Testis (tissue), 3 donors: ENCODE results near the gene MBD6. TPM values are rescaled to one million over a fixed set of nuclear protein-coding genes. Genes with fewer than 3 reads are reported as not detected.

ENCODE experiments used
- DNase-seq: peaks from one replicate; pipeline ENCODE4 v3.0.0-alpha.2; 2019
- H3K27ac ChIP-seq, 2 donors: fragments of 200-600 bp; sonication (generic); one replicate each; pipeline ENCODE4 v1.5.1; 2019
- H3K27me3 ChIP-seq: fragments of 200-600 bp; sonication (generic); one replicate; pipeline ENCODE4 v1.5.1; 2019
- H3K36me3 ChIP-seq: fragments of 200-600 bp; sonication (generic); one replicate; pipeline ENCODE4 v1.5.1; 2017; ENCODE audit warnings: low read depth; ENCODE audit errors: missing control alignments
- H3K4me1 ChIP-seq: fragments of 200-600 bp; sonication (generic); one replicate; pipeline ENCODE4 v1.5.1; 2019
- H3K4me3 ChIP-seq, 2 donors: fragments of 200-600 bp; sonication (generic); one replicate each; pipeline ENCODE4 v1.5.1; 2017 to 2019
- H3K9me3 ChIP-seq: fragments of 200-600 bp; sonication (generic); one replicate; pipeline ENCODE4 v1.5.1; 2017
- POLR2A ChIP-seq: fragments of 450-650 bp; IDR thresholded peaks from one replicate; pipeline ENCODE4 v1.6.1; 2017; ENCODE audit warnings: antibody characterized with exemption, mild to moderate bottlenecking, moderate library complexity
- WGBS, 2 donors: methylation state at CpG; one replicate each; pipeline ENCODE4 v1.1.5; 2018; 5-methylcytosine and 5-hydroxymethylcytosine counted together
- intact Hi-C: fragments of 100-400 bp; cut with DNase I; formaldehyde crosslinking; loops from one replicate; pipeline ENCODE4 v1.15.1; 2023; ENCODE audit warnings: low total_unique reads
- polyA plus RNA-seq: library from polyadenylated mRNA; stranded (reverse); fragments of 350-450 nt; fragmentation: Illumina TruSeq; extraction: RNeasy Lipid Tissue Mini Kit (QIAGEN cat#74804); gene quantifications from one replicate; pipeline ENCODE4 v1.2.3, GENCODE V29; 2014; ENCODE audit warnings: low read depth, low replicate concordance; ENCODE audit not compliant: insufficient read depth
- total RNA-seq, 2 donors: library from RNA; depleted of rRNA; stranded (reverse); fragments of >200 nt; gene quantifications; one replicate each; pipeline ENCODE4 v1.2.3, GENCODE V29; 2016
- TF ChIP-seq, protein P1 (sequence below), 3 experiments: fragments of 450-650 bp in 2 of 3; fragments of 200-600 bp in 1 of 3; sonication (generic) in 1 of 3; IDR thresholded peaks; one replicate each; pipeline ENCODE4 v1.5.1; 2016 to 2019; ENCODE audit warnings: antibody characterized with exemption in 3 of 3, mild to moderate bottlenecking in 2 of 3, moderate library complexity in 1 of 3

The MBD6 gene
- total and polyA plus RNA-seq, 3 donors from 2014 or later = 84.7 to 130 (median 86.6) TPM

DNA sequence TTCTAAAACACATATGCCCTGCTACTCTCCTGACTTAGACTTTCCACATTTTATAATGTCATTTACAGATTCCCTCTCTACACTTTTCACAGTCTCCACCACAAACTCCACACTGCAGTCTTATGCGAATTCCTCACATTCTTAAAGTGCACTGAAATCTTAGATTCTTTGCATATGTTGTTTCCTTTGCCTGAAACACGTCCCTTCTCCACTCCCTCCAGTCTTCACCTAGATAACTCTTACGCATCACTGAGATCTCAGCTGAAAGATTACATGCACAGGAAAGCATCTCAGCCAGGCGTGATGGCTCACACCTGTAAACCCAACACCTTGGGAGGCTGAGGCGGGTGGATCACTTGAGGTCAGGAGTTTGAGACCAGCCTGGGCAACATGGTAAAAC, 39.2 kb upstream of the MBD6 start:
- Histone ChIP-seq H3K36me3 (no peaks in the 10 kb centered on the region), H3K4me3 (no peak overlapping the region), H3K4me1 (no peaks in the 10 kb centered on the region), H3K27me3 (no peaks in the 10 kb centered on the region), H3K9me3 (no peaks in the 10 kb centered on the region), H3K27ac (no peak overlapping the region)
- intact Hi-C loops = no loop called here
- no peak for DNase-seq
- TF ChIP-seq, protein P1, sequence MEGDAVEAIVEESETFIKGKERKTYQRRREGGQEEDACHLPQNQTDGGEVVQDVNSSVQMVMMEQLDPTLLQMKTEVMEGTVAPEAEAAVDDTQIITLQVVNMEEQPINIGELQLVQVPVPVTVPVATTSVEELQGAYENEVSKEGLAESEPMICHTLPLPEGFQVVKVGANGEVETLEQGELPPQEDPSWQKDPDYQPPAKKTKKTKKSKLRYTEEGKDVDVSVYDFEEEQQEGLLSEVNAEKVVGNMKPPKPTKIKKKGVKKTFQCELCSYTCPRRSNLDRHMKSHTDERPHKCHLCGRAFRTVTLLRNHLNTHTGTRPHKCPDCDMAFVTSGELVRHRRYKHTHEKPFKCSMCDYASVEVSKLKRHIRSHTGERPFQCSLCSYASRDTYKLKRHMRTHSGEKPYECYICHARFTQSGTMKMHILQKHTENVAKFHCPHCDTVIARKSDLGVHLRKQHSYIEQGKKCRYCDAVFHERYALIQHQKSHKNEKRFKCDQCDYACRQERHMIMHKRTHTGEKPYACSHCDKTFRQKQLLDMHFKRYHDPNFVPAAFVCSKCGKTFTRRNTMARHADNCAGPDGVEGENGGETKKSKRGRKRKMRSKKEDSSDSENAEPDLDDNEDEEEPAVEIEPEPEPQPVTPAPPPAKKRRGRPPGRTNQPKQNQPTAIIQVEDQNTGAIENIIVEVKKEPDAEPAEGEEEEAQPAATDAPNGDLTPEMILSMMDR (IDR thresholded peaks at IDR 0.05) = no peak
- TF ChIP-seq POLR2A = no peak
- 45 to 57% methylated on average over 5 of the region's 5 CpGs for WGBS, 2 donors

DNA sequence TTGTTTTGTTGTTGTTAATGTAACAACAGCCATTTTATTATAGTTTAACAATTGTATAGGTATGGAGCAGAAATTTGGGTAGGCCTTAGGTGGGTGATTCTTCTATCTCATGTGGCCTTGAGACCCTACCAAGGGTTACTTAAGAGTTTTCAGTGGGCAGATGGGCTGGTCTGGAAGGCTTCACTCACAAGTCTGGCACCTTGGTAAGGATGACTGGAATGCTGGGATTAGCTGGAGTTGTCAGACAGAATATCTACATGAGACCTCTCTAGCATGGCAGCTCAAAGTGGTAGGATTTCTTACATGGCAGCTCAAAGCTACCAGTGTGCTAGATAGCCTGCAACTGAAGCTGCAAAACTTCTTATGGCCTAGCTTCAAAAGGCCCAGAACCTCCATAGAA, 36.9 kb upstream of the MBD6 start:
- no peaks in the 10 kb centered on the region for H3K9me3 ChIP-seq
- H3K4me1 ChIP-seq = peaks cover 9% of the 10 kb centered on the region
- no peak overlapping the region for H3K4me3 ChIP-seq
- intact Hi-C loops = no loop called here
- no peaks in the 10 kb centered on the region for H3K27me3 ChIP-seq
- no peak overlapping the region for H3K27ac ChIP-seq
- TF ChIP-seq POLR2A = no peak
- TF ChIP-seq, protein P1 (IDR thresholded peaks at IDR 0.05) = no peak
- no peaks in the 10 kb centered on the region for H3K36me3 ChIP-seq
- DNase-seq = no peak

DNA sequence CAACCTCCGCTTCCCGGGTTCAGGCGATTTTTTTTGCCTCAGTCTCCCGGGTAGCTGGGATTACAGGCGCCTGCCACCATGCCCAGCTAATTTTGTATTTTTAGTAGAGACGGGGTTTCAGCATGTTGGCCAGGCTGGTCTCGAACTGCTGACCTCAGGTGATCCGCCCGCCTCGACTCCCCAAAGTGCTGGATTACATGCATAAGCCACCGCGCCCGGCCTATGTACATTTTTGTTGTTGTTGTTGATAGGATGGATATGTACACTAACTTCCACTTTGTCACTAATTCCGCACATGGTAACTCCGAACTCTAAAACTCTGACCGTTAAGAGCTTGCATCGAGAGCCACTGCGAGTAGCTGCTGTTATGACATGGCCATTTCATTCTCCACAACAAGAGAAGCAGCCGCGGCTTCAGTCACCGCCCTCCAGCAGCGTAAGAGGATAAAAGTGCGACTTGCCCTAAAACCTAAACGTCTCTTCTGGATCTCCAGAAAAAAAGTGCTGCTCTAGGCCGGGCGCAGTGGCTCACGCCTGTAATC, 35.5 kb upstream of the MBD6 start:
- Histone ChIP-seq H3K9me3 (no peaks in the 10 kb centered on the region), H3K4me1 (peaks cover 9% of the 10 kb centered on the region), H3K27me3 (no peaks in the 10 kb centered on the region), H3K4me3 (peak overlapping the region; percentile 85 to 90), H3K27ac (no peak overlapping the region), H3K36me3 (no peaks in the 10 kb centered on the region)
- intact Hi-C loops = no loop called here
- DNase-seq = peak; percentile 35
- WGBS, 2 donors = 63 to 65% methylated on average over 27 of the region's 27 CpGs
- TF ChIP-seq, protein P1 (IDR thresholded peaks at IDR 0.05) = no peak
- no peak for TF ChIP-seq POLR2A

DNA sequence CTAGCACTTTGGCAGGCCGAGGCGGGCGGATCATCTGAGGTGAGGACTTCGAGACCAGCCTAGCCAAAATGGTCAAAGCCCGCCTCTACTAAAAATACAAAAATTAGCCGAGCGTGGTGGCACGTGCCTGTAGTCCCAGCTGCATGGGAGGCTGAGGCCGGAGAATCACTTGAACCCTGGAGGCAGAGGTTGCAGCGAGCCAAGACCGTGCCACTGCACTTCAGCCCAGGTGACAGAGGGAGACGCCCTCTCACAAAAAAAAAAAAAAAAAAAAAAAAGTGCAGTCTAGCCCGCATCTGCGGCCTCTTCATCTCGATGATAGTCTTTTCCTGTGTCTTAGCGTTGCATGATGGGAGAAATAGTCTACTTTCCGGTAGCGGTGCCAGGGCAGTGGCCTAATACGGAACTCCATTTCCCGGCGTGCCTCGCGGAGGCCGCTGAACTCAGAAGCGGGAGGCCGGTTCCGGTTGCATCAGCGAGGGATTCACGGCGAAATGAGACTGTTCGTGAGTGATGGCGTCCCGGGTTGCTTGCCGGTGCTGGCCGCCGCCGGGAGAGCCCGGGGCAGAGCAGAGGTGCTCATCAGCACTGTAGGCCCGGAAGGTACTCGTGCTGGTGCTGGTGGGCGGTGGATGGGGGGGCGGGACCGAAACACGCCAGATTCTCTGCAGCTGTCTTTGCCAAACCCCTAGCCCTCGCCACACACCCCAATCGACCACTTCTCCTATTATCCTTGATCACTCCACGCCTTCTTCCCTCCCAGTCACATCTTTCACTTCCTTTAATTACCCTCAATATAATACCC, 34.8 kb upstream of the MBD6 start, which contains the start of gene MARS1:
Gene MARS1 (plus strand): TSS at position 472 of the 805 bp plus-strand sequence. CDS start 23 bp downstream, at position 495.
- intact Hi-C loops = no loop called here
- H3K9me3 ChIP-seq = no peaks in the 10 kb centered on the region
- 5 to 6% methylated on average over 47 of the region's 47 CpGs for WGBS, 2 donors
- H3K27me3 ChIP-seq = no peaks in the 10 kb centered on the region
- DNase-seq = peak; percentile 99
- H3K27ac ChIP-seq = peak within 1 kb of the TSS; percentile 17 to 72
- no peaks in the 10 kb centered on the region for H3K36me3 ChIP-seq
- peaks cover 9% of the 10 kb centered on the region for H3K4me1 ChIP-seq
- TF ChIP-seq, protein P1 (IDR thresholded peaks at IDR 0.05) = peak in 1 of 3 experiments; percentile 8
- TF ChIP-seq POLR2A = no peak
- peak within 1 kb of the TSS; percentile 85 to 90 for H3K4me3 ChIP-seq
